NT2/D1 (cell line): ENCODE results near the gene TOMM6.

ENCODE experiments used
- DNase-seq: peaks from one replicate; pipeline ENCODE4 v3.0.0-alpha.2; 2011; ENCODE audit warnings: low read depth, low spot score
- H3K27me3 ChIP-seq: 2 replicates; pipeline ENCODE4 v1.6.0; 2011; ENCODE audit warnings: mild to moderate bottlenecking; ENCODE audit not compliant: insufficient read length, insufficient read depth
- H3K36me3 ChIP-seq: 2 replicates; pipeline ENCODE4 v1.6.1; 2011; ENCODE audit warnings: mild to moderate bottlenecking, low read length, mixed read lengths; ENCODE audit not compliant: insufficient read depth, insufficient read length
- H3K4me1 ChIP-seq: 2 replicates; pipeline ENCODE4 v1.5.1; 2011; ENCODE audit not compliant: insufficient read depth, insufficient read length
- H3K4me3 ChIP-seq: 2 replicates; pipeline ENCODE4 v1.5.1; 2011; ENCODE audit warnings: low read depth; ENCODE audit not compliant: insufficient read length
- H3K9ac ChIP-seq: 2 replicates; pipeline ENCODE4 v1.6.0; 2011; ENCODE audit warnings: low read depth; ENCODE audit not compliant: insufficient read length
- H3K9me3 ChIP-seq: 2 replicates; pipeline ENCODE4 v1.5.1; 2011; ENCODE audit warnings: mild to moderate bottlenecking, low read length; ENCODE audit not compliant: insufficient read depth
- SUZ12 ChIP-seq: IDR thresholded peaks from 2 replicates; pipeline ENCODE4 v1.6.1; 2011; ENCODE audit not compliant: insufficient read length, insufficient read depth; ENCODE audit errors: extremely low read depth
- YY1 ChIP-seq: IDR thresholded peaks from 2 replicates; pipeline ENCODE4 v1.6.1; 2011; ENCODE audit not compliant: insufficient read length, insufficient read depth
- ZNF274 ChIP-seq: IDR thresholded peaks from 2 replicates; pipeline ENCODE4 v1.6.1; 2011; ENCODE audit warnings: mild to moderate bottlenecking, low read depth, low read length

TOMM6 gene

DNA sequence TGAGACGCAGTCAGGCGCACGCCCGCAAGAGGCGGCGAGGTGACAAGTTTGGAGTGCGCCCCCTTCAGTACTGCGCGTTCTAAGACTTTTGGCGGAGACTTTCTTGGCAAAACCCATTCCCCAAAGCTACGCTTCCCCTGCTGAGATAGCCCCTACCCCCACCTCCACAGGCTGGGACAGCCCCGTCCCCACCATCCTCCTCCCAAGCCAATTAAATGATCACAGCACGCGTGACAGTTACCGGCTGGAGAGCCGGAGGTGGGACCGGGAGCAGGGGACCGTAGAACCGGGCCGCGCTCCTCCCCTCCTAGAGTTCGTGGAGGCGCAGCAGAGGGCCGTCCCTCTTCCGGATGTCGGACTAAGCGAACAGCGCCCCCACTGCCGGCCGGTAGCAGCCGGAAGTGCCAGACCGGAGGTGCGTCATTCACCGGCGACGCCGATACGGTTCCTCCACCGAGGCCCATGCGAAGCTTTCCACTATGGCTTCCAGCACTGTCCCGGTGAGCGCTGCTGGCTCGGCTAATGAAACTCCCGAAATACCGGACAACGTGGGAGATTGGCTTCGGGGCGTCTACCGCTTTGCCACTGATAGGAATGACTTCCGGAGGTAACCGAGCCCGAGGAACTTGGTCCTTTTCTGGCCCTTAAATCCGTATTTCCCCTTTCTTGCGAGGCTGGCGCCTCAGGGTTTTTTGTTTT, at the start of gene TOMM6:
TOMM6 (plus strand) TSS at position 476 of the 699 bp plus-strand sequence; CDS start at position 480, 4 bp downstream.
- peak within 1 kb of the TSS; percentile 88 for H3K9ac ChIP-seq
- H3K27me3 ChIP-seq = peaks cover 10% of the 10 kb centered on the region
- TF ChIP-seq ZNF274 (no peak), YY1 (peak; percentile 72), SUZ12 (no peak)
- peaks cover 19% of the 10 kb centered on the region; the same call in 1 of the 2 replicates for H3K9me3 ChIP-seq
- H3K4me1 ChIP-seq = no peaks in the 10 kb centered on the region
- peaks cover 37% of the 10 kb centered on the region for H3K36me3 ChIP-seq
- peak within 1 kb of the TSS; percentile 96 for H3K4me3 ChIP-seq
- DNase-seq = peak; percentile 87

DNA sequence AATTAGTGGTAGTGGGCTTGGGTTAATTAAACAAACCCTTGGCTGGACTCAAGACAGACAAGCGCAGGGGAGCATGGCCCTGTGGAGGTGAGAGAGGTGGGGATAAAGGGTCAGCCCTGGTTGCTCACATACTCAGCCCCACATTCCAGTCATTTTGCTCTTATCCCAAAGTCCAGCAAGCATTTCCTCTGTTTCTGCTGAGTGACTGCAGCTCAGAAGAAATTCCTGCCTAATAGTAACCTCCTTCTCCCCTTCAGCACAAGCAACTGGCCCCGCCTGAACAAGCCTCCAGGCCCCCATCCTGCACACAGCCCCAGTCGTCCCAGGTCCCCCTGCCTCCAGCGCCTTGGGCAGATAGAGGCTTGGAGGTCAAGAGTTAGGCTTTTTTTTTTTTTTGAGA, 48.5 kb upstream of the TOMM6 start:
- Histone ChIP-seq H3K27me3 (no peaks in the 10 kb centered on the region), H3K9ac (no peak overlapping the region), H3K4me1 (peaks cover 16% of the 10 kb centered on the region), H3K4me3 (no peak overlapping the region), H3K9me3 (no peaks in the 10 kb centered on the region), H3K36me3 (no peaks in the 10 kb centered on the region)
- no peak for DNase-seq
- TF ChIP-seq SUZ12 (no peak), ZNF274 (no peak), YY1 (no peak)

DNA sequence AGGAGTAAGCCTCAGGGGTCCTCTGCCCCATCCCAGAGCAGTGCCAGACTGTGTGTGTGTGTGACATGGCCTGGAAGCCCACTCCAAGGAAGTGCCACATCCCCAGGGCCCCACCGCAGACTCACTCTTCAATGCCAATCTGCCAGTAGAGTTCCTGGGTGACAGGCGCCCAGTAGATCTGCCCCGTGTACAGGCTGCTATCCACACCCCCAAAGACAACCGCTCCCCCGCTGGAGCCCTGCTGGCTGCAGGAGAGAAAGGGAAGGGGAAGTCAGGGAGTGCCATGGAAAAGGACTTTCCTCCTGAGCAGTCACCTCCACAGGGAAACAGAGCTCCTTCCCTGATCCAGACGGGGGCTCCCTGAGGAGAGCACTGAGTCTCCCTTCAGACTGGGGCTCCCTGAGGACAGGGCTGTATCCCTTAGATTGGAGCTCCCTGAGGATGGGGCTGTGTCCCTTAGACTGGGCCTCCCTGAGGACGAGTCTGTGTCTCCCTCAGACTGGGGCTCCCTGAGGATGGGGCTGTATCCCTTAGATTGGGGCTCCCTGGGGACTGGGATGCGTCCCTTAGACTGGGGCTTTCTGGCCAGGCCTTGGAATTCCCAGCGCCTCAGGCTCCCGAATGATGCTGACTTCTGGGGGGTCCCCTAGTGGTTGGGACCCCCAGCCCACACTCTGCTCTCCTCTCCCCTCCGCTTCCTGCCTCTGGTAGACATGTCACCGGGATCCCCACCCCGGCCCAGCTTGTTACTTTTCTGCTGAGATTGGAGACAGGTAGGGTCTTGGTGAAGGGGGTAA, 46.9 kb upstream of the TOMM6 start:
- TF ChIP-seq SUZ12 = no peak
- TF ChIP-seq YY1 = no peak
- TF ChIP-seq ZNF274 = no peak
- no peak overlapping the region for H3K9ac ChIP-seq
- H3K4me1 ChIP-seq = peaks cover 16% of the 10 kb centered on the region
- H3K4me3 ChIP-seq = no peak overlapping the region
- DNase-seq = no peak
- H3K9me3 ChIP-seq = no peaks in the 10 kb centered on the region
- H3K27me3 ChIP-seq = no peaks in the 10 kb centered on the region
- H3K36me3 ChIP-seq = no peaks in the 10 kb centered on the region

DNA sequence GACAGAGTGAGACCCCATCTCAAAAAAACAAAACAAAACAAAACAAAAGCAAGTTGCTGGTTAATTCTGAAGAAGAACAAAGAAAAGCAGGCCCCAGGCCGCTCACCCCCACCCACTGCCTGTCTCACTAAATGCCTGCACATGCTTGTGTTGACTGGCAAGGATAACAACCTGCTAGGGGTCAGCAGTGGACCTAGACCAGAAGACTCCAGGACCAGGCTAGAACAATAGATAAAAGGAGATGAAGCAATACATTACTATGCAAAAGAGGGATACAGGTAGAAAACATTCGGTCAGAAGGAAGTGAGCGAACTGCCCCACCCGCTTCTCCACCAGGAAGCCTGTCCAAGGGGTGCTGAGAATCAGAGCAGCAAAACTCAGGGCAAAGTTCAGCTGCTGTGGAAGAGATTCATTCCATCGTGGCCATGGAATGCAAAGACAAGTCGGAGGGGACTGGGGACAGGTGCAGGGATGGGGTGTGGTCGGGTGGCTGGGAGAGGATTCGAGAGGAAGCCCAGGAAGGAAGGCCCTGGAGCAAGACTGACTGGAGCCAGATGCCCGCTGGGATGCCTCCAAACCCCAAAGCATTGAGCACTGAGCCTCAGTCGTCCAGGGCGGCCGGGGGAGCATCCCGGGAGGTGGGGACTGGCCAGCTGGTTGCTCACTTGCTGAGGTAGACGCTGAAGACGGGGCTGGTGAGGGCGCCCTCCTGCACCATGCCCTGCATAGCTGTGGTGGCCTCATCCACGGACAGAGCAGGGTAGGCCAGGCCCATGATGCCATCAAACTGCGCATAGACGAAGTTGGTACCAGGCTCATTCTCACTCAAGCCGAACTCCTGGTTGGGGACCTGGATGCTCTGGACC, 45.6 kb upstream of the TOMM6 start:
- Histone ChIP-seq H3K4me1 (peaks cover 11% of the 10 kb centered on the region), H3K36me3 (no peaks in the 10 kb centered on the region), H3K4me3 (no peak overlapping the region), H3K27me3 (no peaks in the 10 kb centered on the region), H3K9me3 (no peaks in the 10 kb centered on the region), H3K9ac (no peak overlapping the region)
- no peak for TF ChIP-seq SUZ12
- TF ChIP-seq YY1 = no peak
- no peak for TF ChIP-seq ZNF274
- DNase-seq = no peak

DNA sequence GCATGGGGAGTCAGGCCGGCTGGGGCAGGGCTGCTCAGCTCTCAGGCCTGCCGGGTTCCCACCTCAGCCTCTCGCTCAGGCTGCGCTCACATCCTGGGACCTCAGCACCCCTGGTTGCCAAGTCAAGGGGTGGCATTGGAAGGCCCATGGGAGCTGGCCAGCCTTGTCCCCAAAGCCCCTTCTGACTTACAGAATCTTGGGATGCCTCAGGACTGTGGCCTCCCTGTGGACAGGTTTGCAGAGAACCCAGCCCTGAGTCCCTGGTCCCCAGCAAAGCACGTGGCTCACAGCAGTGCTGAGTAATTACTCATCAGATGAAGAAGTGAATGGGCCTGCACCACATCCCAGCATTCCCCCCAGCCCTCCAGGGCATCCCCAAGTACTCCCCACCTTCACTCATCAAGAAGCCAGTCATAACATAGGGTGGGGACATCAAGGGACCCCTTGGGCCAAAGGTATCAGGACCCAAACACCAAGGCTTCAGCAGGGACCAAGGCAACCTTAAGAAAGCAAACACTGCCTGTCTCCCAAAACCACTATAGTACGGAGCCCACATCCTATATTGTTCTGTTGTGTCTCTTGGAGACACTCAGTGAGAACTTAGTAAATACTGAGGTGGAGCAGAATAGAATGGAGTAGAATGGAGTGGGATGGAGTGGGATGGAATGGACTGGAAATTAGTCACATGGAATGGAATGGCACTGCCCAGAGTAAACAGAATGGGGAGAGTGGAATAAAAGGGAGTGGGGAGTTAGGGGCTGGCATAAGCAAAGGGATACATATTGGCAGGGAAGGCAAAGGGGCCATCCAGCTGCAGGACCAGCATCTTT, 43.9 kb upstream of the TOMM6 start:
- Histone ChIP-seq H3K4me3 (no peak overlapping the region), H3K9me3 (no peaks in the 10 kb centered on the region), H3K9ac (no peak overlapping the region), H3K27me3 (no peaks in the 10 kb centered on the region), H3K36me3 (no peaks in the 10 kb centered on the region), H3K4me1 (peaks cover 14% of the 10 kb centered on the region)
- no peak for DNase-seq
- TF ChIP-seq ZNF274 (no peak), YY1 (no peak), SUZ12 (no peak)

DNA sequence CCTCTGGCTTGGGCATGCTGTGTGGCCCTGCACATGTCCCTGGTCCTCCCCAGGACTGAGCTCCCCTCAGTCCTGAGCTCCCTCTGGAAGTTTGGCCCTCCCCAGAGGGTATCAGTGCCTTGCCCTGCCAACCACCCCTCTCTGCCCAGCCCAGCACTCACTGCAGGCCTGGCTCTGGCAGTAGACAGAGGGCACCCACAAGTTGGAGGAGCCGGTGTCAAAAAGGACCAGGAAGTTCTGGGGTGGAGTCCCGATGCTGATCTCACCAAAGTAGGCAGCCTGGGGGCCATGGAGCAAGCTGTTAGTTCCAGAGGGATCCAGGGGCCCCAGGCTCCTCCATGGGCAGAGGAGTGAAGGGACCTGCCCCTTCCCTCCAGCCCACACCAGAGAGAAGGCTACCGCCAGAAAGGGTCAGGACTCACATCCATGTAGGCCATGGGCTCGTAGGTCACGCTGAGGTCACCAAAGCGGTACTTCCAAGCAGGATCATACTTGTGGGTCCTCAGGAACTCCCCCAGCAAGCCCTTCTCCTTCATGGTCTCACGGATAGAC, 43.2 kb upstream of the TOMM6 start:
- Histone ChIP-seq H3K4me1 (peaks cover 11% of the 10 kb centered on the region), H3K9me3 (no peaks in the 10 kb centered on the region), H3K4me3 (no peak overlapping the region), H3K9ac (no peak overlapping the region), H3K27me3 (no peaks in the 10 kb centered on the region), H3K36me3 (no peaks in the 10 kb centered on the region)
- TF ChIP-seq SUZ12 (no peak), YY1 (no peak), ZNF274 (no peak)
- DNase-seq = no peak

DNA sequence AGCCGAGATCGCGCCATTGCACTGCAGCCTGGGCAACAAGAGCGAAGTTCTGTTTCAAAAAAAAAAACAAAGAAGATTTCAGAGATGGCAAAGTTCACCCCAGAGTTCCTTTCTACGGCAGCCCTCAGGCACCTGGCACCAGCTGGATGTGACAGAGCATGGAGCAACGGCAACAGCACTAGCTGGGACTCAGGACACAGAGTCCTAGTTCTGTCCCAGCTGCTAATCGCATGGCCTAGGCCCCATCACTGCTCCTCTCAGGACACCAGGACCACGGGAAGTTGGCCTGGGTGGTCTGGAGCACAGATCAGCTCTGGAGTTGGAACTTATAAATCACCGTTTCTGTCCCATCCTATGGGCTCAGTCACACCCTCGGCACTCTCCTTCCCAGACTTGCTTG, 41.4 kb upstream of the TOMM6 start:
- Histone ChIP-seq H3K4me1 (peaks cover 8% of the 10 kb centered on the region), H3K9me3 (no peaks in the 10 kb centered on the region), H3K4me3 (no peak overlapping the region), H3K36me3 (no peaks in the 10 kb centered on the region), H3K9ac (no peak overlapping the region), H3K27me3 (no peaks in the 10 kb centered on the region)
- TF ChIP-seq YY1 (no peak), ZNF274 (no peak), SUZ12 (no peak)
- DNase-seq = no peak
